ENCODE data around the gene MSL1.

Gene MSL1

GRCh38 chr17:40153603-40154236 is 31.9 kb downstream of the MSL1 start:
- H3K4me1 Mint-ChIP-seq, result peaks cover 26 to 68% of the 10 kb centered on the region in 2 donors
- no peaks in the 10 kb centered on the region for H3K27me3 Mint-ChIP-seq
- H3K27ac Mint-ChIP-seq, result peak overlapping the region; percentile 97
- ATAC-seq (replicated peaks), result no peak
- no peak for DNase-seq
- H3K4me3 Mint-ChIP-seq, result peak overlapping the region in 1 of 2 donors; percentile 16
- peaks cover 49 to 55% of the 10 kb centered on the region in 2 donors for H3K36me3 Mint-ChIP-seq
- H3K9me3 Mint-ChIP-seq, result peaks cover 2 to 4% of the 10 kb centered on the region in 2 donors

GRCh38 chr17:40157973-40158372 is 36.2 kb downstream of the MSL1 start:
- H3K4me1 Mint-ChIP-seq, result peaks cover 13 to 37% of the 10 kb centered on the region in 2 donors
- H3K4me3 Mint-ChIP-seq, result no peak overlapping the region
- H3K27me3 Mint-ChIP-seq, result no peaks in the 10 kb centered on the region
- DNase-seq, result no peak
- ATAC-seq (replicated peaks), result no peak
- H3K27ac Mint-ChIP-seq, result peak overlapping the region; percentile 44
- H3K9me3 Mint-ChIP-seq, result peaks cover 2 to 3% of the 10 kb centered on the region in 2 donors
- peaks cover 39 to 45% of the 10 kb centered on the region in 2 donors for H3K36me3 Mint-ChIP-seq

GRCh38 chr17:40158438-40159013 is 36.8 kb downstream of the MSL1 start:
- Mint-ChIP-seq H3K27me3 (no peaks in the 10 kb centered on the region), H3K27ac (peak overlapping the region; percentile 9), H3K4me3 (no peak overlapping the region), H3K36me3 (peaks cover 36 to 43% of the 10 kb centered on the region in 2 donors), H3K9me3 (no peaks in the 10 kb centered on the region), H3K4me1 (peaks cover 8 to 32% of the 10 kb centered on the region in 2 donors)
- ATAC-seq (replicated peaks), result no peak
- no peak for DNase-seq

- no peak for ATAC-seq (replicated peaks)
Measured at GRCh38 chr17:40159456-40159855, 37.7 kb downstream of the MSL1 start.

GRCh38 chr17:40167685-40168261 is 46.0 kb downstream of the MSL1 start:
- H3K36me3 Mint-ChIP-seq, result peaks cover 36 to 51% of the 10 kb centered on the region in 2 donors
- no peaks in the 10 kb centered on the region for H3K27me3 Mint-ChIP-seq
- peak overlapping the region; percentile 62 for H3K27ac Mint-ChIP-seq

More at GRCh38 chr17:40159456-40159855, 37.7 kb downstream of the MSL1 start:
- no peak for DNase-seq
- peaks cover 33 to 40% of the 10 kb centered on the region in 2 donors for H3K36me3 Mint-ChIP-seq
- H3K27me3 Mint-ChIP-seq, result no peaks in the 10 kb centered on the region
- H3K4me1 Mint-ChIP-seq, result peaks cover 8 to 23% of the 10 kb centered on the region in 2 donors
- no peak overlapping the region for H3K4me3 Mint-ChIP-seq
- H3K27ac Mint-ChIP-seq, result no peak overlapping the region
- no peaks in the 10 kb centered on the region for H3K9me3 Mint-ChIP-seq

GRCh38 chr17:40168262-40168832 is 46.6 kb downstream of the MSL1 start:
- no peaks in the 10 kb centered on the region for H3K27me3 Mint-ChIP-seq
- ATAC-seq (replicated peaks) (peak; percentile 36 to 46), DNase-seq (no peak)
- no peaks in the 10 kb centered on the region for H3K9me3 Mint-ChIP-seq
- H3K4me1 Mint-ChIP-seq, result peaks cover 4 to 7% of the 10 kb centered on the region in 2 donors
- peaks cover 38 to 53% of the 10 kb centered on the region in 2 donors for H3K36me3 Mint-ChIP-seq
- H3K4me3 Mint-ChIP-seq, result no peak overlapping the region
- peak overlapping the region; percentile 2 for H3K27ac Mint-ChIP-seq

More at GRCh38 chr17:40167685-40168261, 46.0 kb downstream of the MSL1 start:
- H3K9me3 Mint-ChIP-seq, result no peaks in the 10 kb centered on the region
- H3K4me3 Mint-ChIP-seq, result no peak overlapping the region
- no peak for ATAC-seq (replicated peaks)
- no peak for DNase-seq
- H3K4me1 Mint-ChIP-seq, result peaks cover 4 to 7% of the 10 kb centered on the region in 2 donors

GRCh38 chr17:40170325-40170724 is 48.6 kb downstream of the MSL1 start:
- H3K36me3 Mint-ChIP-seq, result peaks cover 43 to 59% of the 10 kb centered on the region in 2 donors
- H3K4me1 Mint-ChIP-seq, result peaks cover 4 to 7% of the 10 kb centered on the region in 2 donors
- no peaks in the 10 kb centered on the region for H3K27me3 Mint-ChIP-seq
- no peak overlapping the region for H3K27ac Mint-ChIP-seq
- no peaks in the 10 kb centered on the region for H3K9me3 Mint-ChIP-seq
- ATAC-seq (replicated peaks) (no peak), DNase-seq (no peak)
- no peak overlapping the region for H3K4me3 Mint-ChIP-seq

GRCh38 chr17:40171750-40172149 is 50.0 kb downstream of the MSL1 start:
- Mint-ChIP-seq H3K27me3 (no peaks in the 10 kb centered on the region), H3K27ac (no peak overlapping the region), H3K36me3 (peaks cover 52 to 64% of the 10 kb centered on the region in 2 donors), H3K9me3 (no peaks in the 10 kb centered on the region), H3K4me3 (no peak overlapping the region), H3K4me1 (peaks cover 4 to 11% of the 10 kb centered on the region in 2 donors)
- ATAC-seq (replicated peaks), result no peak
- DNase-seq, result no peak

- DNase-seq, result no peak
- Mint-ChIP-seq H3K4me3 (no peak overlapping the region), H3K27me3 (no peaks in the 10 kb centered on the region), H3K9me3 (no peaks in the 10 kb centered on the region), H3K4me1 (peaks cover 7 to 17% of the 10 kb centered on the region in 2 donors), H3K36me3 (peaks cover 48 to 59% of the 10 kb centered on the region in 2 donors), H3K27ac (no peak overlapping the region)
- ATAC-seq (replicated peaks), result no peak
Measured at GRCh38 chr17:40173091-40173777, 51.5 kb downstream of the MSL1 start.

GRCh38 chr17:40173778-40174135 is 52.0 kb downstream of the MSL1 start:
- Mint-ChIP-seq H3K4me1 (peaks cover 9 to 17% of the 10 kb centered on the region in 2 donors), H3K4me3 (no peak overlapping the region), H3K36me3 (peaks cover 46 to 58% of the 10 kb centered on the region in 2 donors), H3K9me3 (no peaks in the 10 kb centered on the region), H3K27ac (no peak overlapping the region), H3K27me3 (peaks cover 4% of the 10 kb centered on the region in 2 donors)
- ATAC-seq (replicated peaks) (no peak), DNase-seq (no peak)

- H3K36me3 Mint-ChIP-seq, result peaks cover 44 to 52% of the 10 kb centered on the region in 2 donors
- ATAC-seq (replicated peaks) (no peak), DNase-seq (no peak)
- H3K9me3 Mint-ChIP-seq, result no peaks in the 10 kb centered on the region
- peak overlapping the region; percentile 51 for H3K27ac Mint-ChIP-seq
- peaks cover 4 to 5% of the 10 kb centered on the region in 2 donors for H3K27me3 Mint-ChIP-seq
- peaks cover 9 to 19% of the 10 kb centered on the region in 2 donors for H3K4me1 Mint-ChIP-seq
- H3K4me3 Mint-ChIP-seq, result no peak overlapping the region
Measured at GRCh38 chr17:40174514-40174913, 52.7 kb downstream of the MSL1 start.

- H3K9me3 Mint-ChIP-seq, result no peaks in the 10 kb centered on the region
- peaks cover 4 to 5% of the 10 kb centered on the region in 2 donors for H3K27me3 Mint-ChIP-seq
- H3K36me3 Mint-ChIP-seq, result peaks cover 37 to 45% of the 10 kb centered on the region in 2 donors
- H3K4me3 Mint-ChIP-seq, result no peak overlapping the region
- peak overlapping the region; percentile 78 for H3K27ac Mint-ChIP-seq
- DNase-seq (no peak), ATAC-seq (replicated peaks) (no peak)
- H3K4me1 Mint-ChIP-seq, result peaks cover 19 to 34% of the 10 kb centered on the region in 2 donors
Measured at GRCh38 chr17:40175928-40176753, 54.4 kb downstream of the MSL1 start.

- no peak for ATAC-seq (replicated peaks)
- Mint-ChIP-seq H3K4me3 (no peak overlapping the region), H3K4me1 (peaks cover 19 to 34% of the 10 kb centered on the region in 2 donors), H3K9me3 (no peaks in the 10 kb centered on the region), H3K27me3 (peaks cover 4 to 5% of the 10 kb centered on the region in 2 donors), H3K36me3 (peaks cover 33 to 45% of the 10 kb centered on the region in 2 donors), H3K27ac (no peak overlapping the region)
- DNase-seq, result no peak
Measured at GRCh38 chr17:40176754-40177110, 55.0 kb downstream of the MSL1 start.

Data from stimulated activated naive B cell treated with anti-CD40 and anti-IgM and Interleukin-4, amounts not matched to agents 10 μg/mL and 1 μg/mL and 100 μg/mL, for 72 hours (primary cell).